HG03097 (cell line): ENCODE results near the gene GLP1R.
"Not testable (repeated sequence)": the region's sequence is repeated elsewhere in the genome, so short reads cannot be mapped to it uniquely, and the experiment has no call there.

Source experiments
- ATAC-seq: cut with Tn5 transposase; IDR thresholded peaks from one replicate; pipeline ENCODE4 v1.9.1; 2021; ENCODE audit not compliant: unreplicated experiment, low FRiP score

The GLP1R gene

DNA sequence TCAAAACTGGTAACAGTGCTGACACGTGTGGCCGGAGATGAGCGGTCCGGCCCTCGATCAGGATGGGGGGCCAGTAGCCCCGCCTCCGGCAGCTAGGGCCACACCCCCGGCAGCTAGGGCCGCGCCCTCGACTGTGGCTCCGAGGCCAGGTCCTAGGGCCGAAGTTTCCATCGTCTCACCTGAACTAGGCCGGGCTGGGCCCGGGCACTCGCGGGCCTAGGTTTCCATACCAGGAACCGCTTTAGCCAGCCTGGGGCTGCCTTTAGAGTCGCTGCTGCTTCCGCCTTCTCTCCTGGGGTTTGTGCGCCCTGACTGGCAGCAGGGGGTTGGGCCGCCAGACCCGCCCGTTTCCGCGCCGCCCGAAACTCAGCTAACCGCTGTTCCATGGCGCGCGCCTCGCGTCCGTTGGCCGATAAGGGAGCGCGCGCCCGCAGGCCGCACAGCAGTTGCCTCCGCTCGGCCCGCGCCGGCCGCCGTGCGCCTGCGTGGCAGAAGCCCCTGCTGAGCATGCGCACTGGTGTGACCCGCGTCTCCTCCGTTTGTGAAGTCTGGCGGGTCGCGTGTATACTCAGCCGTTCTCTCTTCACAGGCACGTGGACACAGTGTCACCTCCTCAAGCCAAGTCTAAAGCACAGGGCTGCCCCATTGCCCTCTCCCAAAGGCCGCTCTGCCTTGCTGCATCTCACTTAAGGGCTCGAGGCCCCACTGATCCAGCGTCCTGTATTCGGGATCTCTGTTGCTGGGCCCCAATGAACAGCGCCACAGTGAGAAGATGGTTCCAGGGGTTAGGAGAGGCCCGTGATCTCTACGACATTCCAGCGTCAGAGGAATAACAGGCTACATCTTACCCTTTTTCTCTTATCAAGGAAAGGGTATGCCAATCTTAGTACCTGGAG, 66.4 kb downstream of the GLP1R start, which contains the start of gene SAYSD1:
Gene SAYSD1 (minus strand): TSS at position 483 of the 896 bp plus-strand sequence. CDS start 97 bp downstream, at position 386.
- ATAC-seq: peak; percentile 90

DNA sequence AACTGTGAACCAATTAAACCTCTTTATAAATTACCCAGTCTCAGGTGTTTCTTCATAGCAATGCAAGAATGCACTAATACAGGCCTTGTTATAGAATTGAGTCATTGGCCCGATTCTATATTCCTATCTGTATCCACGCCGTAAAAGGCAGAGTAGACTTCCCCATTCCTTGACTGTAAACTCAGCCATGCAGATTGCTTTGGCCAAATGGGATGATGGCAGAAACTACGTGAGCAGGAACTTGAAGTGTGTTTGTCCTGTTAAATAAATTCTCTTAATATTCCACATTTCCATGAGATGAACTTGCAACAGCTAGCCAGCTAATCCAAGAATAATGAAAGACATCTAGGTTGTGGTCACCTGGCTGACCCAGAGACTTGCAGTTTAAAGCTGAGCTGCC, 70.3 kb downstream of the GLP1R start:
- ATAC-seq: no peak

DNA sequence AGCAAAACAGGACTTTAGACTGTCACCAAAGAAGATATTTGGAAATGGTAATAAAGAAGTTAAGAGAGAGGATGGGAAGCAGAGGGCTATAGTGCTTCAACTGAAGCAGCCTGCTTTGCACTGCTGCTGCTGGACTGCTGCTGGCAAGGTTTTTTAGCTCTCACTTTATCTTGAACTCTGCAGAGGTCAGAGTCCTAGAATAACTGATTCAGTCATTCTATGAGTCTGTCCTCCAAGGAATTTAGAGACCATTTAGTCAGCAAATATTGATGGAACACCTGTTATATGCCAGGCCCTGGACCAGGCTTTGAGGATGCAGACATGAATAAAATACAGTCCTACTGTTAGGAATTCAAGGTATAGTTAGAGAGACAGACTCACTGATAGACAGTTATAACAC, 75.5 kb downstream of the GLP1R start:
- ATAC-seq: no peak

DNA sequence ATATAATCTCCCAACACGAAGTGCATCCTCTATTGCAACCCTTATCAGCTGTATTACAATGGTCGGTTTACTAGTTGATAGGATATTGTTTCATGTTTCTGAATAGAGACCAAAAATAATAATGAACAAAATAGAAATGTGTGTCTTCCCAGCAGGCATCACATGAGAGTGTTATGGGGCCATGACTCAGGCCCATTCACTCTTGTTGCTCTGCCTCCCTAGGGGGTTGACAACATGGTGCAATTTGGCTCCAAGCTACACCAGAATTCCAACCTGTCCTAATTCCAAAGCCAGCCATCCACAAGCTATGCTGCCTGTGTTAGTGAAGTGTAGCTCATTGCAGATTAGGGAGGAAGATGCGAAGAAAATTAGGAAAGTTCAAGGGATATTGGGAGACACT, 79.5 kb downstream of the GLP1R start:
- no peak for ATAC-seq

DNA sequence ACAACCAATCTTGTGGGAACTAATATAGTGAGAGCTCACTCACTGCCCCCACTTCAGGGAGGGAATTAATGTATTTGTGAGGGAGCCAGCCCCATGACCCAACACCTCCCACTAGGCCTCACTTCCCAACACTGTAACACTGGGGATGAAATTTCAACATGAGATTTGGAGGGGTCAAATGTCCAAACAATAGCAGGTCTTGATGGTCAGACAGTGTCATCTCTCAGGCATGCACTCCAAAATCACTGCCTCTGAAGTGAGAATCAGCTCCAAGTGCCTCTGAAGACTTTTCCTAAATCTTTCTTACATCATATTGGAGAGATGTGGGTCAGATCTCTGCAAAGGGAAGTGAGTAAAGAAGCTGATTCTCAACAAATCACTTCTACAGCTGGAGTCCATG, 80.3 kb downstream of the GLP1R start:
- no peak for ATAC-seq

DNA sequence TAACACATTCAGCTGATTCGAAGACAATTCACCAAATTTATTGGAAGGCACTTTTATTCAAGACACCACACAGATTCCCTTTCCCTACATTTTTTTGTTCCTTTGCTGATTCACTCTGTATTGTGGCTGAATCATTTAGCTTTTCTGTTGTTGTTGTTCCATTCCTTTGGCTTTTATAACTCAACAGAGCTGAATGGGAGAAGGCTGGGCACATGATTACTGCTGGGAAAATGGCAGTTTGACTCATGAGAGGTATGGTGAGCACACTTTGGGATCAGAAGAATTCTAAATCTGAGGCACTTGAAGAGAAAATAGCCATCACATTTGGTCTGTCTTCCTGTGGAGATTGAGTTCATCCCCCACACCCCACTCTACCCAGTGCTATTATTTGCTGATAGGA, 82.1 kb downstream of the GLP1R start:
- ATAC-seq: no peak

DNA sequence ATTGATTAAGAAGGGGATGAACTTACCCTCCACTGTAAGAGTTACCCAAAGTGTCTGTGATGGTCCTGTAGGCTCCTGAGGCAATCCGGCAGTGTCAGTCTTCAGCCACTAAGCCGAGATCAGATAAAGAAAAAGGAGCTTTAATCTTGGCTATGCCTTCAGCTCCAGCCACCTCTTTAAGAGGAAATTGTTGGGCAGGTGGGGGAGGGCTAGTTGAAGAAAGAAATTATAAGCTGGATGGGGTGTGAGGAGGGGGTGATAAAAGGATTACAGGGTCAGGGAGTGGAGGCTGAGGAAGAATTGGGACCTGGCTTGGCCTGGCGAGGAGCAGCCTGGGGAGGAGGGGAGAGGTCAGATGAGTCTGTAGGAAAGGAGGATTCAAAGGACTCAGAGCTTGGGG, 86.2 kb downstream of the GLP1R start:
- not testable (repeated sequence) for ATAC-seq

DNA sequence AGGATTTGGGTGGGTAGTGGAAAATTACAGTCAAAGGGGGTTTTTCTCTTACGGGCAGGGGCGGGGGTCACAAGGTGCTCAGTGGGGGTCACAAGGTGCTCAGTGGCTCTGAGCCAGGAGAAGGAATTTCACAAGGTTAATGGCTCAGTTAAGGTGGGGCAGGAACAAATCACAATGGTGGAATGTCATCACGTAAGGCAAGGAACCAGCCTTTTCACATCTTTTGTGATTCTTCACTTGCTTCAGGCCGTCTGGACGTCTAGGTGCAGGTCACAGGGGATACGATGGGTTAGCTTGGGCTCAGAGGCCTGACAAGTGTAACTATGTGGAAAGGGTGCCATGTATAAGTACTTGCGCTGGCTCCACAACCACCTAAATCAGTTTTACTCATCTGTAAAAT, 87.6 kb downstream of the GLP1R start:
- not testable (repeated sequence) for ATAC-seq

DNA sequence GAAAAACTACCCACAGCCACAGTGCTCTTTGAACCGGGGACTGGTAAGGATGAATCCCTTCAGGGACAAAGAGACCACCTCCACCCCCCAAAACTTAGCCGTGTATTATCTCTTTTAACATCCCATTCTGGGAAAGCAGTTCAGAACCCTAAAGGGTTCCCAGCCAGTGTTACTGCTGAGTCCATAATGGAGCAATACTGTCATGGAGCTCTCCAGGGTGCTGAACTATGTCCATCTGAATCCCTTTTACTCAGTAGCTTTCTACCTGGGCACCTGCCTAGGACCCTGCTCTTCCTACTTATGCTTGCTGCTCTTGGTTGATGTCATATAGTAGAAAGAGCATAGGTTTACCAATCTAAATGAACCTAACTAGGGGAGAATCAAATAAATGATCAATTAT, 88.7 kb downstream of the GLP1R start:
- no peak for ATAC-seq
